HG03439 (cell line): ENCODE measurements around the gene KRTAP5-2.
"Not testable (repeated sequence)": the region's sequence is repeated elsewhere in the genome, so short reads cannot be mapped to it uniquely, and the experiment has no call there.

Source experiments
- ATAC-seq: cut with Tn5 transposase; IDR thresholded peaks from one replicate; pipeline ENCODE4 v1.9.1; 2021; ENCODE audit warnings: mild to moderate bottlenecking, moderate library complexity; ENCODE audit not compliant: unreplicated experiment

Gene KRTAP5-2

DNA sequence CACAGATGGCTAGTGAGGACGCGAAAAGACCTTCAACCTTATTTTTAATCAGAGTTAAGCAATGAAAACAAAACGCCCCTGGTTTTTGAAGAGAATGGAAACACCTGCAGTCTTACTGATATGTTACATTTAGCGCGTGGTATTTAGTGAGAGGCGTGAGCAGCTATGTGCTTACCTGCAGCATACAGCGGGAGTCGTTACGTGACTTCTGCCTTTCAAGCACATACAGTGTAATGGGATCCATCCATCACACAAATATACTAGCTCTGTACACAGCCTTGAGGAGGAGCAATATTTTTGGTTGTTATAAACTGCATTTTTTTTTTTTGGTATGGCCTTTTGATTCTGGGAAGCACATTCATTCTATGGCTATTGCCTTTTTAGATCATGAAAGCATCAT, 5.5 kb downstream of the KRTAP5-2 start:
- no peak for ATAC-seq

DNA sequence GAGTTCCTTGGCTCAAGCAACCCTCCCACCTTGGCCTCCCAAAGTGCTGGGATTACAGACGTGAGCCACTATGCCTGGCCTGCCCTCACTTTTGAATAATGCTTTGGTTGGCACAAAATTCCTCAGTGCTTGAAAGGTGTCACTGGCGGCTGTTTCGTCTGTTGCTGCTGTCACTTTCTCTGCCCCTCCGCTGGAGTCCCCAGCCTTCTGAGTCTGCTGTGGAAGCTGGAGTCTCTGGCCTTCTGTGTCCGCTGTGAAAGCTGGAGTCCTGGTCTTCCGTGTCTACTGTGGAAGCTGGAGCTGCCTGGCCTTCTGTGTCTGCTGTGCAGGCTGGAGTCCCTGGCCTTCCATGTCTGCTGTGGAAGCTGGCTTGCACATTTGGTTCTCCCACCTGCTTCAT, 8.1 kb downstream of the KRTAP5-2 start:
- ATAC-seq: no peak

- ATAC-seq: not testable (repeated sequence)
Measured at GRCh38 chr11:1589191-1589963, 8.7 kb downstream of the KRTAP5-2 start.

GRCh38 chr11:1586699-1587098, 11.4 kb downstream of the KRTAP5-2 start:
- no peak for ATAC-seq

DNA sequence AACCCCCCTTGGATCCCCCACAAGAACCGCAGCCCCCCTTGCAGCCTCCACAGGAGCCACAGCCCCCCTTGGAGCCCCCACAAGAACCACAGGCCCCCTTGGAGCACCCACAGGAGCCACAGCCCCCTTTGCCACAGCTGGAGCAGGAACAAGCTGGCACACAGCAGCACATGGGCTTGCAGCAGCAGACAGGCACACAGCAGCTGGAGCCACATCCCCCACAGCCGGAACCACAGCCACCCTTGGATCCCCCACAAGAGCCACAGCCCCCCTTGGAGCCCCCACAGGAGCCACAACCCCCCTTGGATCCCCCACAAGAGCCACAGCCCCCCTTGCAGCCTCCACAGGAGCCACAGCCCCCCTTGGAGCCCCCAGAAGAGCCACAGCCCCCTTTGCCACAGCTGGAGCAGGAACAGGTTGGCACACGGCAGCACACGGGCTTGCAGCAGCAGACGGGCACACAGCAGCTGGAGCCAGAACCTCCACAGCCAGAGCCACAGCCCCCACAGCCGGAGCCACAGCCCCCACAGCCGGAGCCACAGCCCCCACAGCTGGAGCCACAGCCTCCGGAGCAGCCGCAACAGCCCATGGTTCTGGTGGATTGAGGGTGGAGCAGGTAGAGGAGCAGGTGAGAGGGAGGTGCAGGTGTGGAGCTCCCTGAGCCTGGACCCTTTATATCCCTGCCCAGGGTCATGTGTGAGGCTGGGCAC, 13.3 kb downstream of the KRTAP5-2 start, which contains the start of gene KRTAP5-1:
TSS of gene KRTAP5-1 (minus strand) at position 623 of the 710 bp plus-strand sequence. CDS start at position 589, 34 bp downstream.
- not testable (repeated sequence) for ATAC-seq

GRCh38 chr11:1582909-1583308, 15.2 kb downstream of the KRTAP5-2 start:
- ATAC-seq: not testable (repeated sequence)

DNA sequence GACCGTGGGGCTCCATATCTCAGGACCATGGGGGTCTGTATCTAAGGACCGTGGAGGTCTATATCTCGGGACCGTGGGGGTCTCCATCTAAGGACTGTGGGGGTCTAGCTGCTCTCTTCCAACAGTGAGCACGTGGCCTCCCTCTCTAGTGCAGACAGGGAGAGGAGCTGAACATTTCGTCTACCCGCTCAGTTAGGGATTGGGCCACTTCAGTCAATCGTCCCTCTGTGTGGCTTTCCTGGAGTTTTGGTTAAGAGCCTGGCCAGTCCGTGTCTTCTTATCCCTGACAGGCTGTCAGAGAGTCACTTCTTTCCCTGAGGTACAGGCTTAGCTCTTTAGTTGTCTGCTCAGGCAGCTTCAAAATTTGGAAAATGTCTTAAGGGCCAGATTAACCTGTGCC, 16.1 kb downstream of the KRTAP5-2 start:
- ATAC-seq: no peak

DNA sequence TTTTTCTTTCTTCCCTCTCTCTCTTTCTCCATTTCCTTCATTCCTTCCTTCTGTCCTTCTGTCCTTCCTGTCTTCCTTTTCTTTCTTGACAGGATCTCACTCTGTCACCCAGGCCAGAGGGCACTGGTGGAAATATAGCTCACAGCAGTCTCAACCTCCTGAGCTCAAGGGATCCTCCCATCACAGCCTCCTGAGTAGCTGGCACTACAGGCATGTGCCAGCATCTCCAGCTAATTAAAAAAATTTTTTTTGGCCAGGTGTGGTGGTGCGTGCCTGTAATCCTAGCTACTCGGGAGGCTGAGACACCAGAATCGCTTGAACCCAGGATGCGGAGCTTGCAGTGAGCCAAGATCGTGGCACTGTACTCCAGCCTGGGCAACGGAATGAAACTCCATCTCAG, 21.3 kb downstream of the KRTAP5-2 start:
- ATAC-seq: no peak

GRCh38 chr11:1575756-1576155, 22.3 kb downstream of the KRTAP5-2 start:
- ATAC-seq: not testable (repeated sequence)

DNA sequence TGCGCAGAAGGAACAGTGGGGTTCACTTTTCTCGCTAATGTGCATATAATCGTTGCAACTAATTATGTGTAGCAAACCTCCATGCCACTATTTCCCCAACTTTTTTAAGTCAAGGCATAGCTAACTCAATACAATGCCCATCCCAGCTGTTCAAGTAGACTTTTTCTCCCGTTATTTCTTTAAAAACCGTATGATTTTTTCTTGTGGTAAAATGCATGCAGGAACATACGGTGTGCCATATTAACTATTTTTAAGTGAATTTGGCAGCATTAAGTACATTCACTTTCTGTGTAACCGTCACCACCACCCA, 23.2 kb downstream of the KRTAP5-2 start:
- no peak for ATAC-seq

DNA sequence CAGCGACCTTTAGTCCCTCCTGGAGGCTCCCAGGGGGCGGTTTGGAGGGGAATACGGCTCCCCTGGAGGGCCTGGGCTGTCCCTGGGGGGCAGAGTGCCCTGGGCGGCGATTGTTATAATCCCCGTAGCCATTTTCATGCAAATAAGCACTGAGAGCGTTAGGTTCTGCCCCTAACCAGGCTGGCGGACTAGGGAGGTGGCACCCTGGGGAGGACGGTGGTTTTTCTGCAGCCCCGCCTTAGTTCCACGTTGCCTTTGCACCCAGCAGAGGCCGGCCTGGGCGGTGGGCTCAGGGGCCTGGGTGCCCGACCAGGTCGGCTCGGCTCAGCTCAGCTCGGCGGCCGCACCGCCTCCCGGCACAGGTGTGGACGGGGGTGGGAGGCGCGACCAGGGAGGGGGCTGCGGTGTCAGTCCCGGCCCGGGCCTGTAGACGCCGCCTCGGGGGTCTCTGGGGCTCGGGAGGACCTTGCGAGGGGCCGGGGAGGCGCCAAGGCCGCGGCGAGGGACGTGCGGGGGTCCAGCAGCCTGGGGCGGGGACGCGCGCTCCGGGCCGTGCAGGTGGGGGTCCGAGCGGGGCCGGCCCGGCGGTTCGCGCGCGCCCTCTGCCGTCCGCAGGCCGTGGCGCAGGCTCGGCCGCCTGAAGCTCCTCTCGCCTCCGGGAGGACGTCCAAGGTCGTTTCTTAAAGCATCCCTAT, 23.7 kb downstream of the KRTAP5-2 start:
- peak; percentile 37 for ATAC-seq

- no peak for ATAC-seq
Measured at GRCh38 chr11:1573903-1574237, 24.2 kb downstream of the KRTAP5-2 start.

GRCh38 chr11:1573077-1573902, 24.8 kb downstream of the KRTAP5-2 start:
- no peak for ATAC-seq

GRCh38 chr11:1572197-1573076, 25.7 kb downstream of the KRTAP5-2 start, which contains the start of gene DUSP8:
DUSP8 (minus strand) TSS chr11:1572271; CDS start chr11:1565826, 6,445 bp downstream.
- ATAC-seq: no peak

GRCh38 chr11:1571760-1572196, 26.3 kb downstream of the KRTAP5-2 start:
- ATAC-seq: no peak

- no peak for ATAC-seq
Measured at GRCh38 chr11:1570896-1571759, 27.0 kb downstream of the KRTAP5-2 start.

GRCh38 chr11:1570531-1570895, 27.6 kb downstream of the KRTAP5-2 start:
- ATAC-seq: no peak

DNA sequence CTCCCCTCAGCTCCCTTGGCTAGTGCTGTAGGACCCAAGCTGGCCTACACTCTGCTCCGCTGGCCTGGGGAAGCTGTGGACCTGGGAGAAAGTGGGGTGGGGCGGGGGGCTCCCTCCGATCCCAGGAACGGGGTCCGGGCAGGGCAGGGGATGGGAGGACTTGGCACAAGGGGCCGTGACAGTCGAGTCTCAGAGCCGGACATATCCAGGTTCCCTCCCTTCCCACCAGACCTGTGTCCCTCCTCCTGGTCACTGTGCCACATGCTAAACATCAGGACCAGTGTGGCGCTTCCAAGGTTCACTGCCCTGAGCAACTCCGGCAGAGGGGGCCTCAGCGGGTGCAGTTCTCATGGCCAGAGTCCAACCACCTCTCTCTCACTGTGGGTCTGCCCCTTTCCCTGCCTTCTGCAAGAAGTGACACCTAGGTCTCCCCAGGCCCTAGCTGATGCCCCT, 28.1 kb downstream of the KRTAP5-2 start:
- ATAC-seq: no peak

DNA sequence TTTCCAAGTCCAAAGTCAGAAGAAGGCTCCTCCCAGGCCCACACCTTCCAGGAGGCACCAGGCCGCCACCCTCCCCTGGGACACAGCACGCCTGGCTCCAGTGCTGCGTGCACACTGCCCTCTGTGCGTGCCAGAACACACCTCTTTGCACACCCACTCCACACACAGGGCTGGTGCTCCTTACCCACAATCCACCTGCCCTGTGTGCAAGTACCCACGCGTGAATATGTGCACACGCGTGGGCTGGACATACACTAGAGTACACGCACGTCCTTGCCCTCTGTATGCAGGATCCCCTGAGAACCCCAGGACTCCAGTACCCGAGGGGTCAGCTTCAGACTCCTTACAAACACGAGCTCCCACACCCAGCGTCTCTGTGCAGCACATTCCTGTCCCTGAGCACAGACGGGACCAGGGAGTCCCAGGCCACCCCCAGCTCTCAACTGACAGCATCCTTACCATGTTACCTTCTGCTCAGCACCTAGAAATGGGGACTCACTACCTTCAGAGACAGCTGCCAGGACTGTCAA, 28.8 kb downstream of the KRTAP5-2 start:
- no peak for ATAC-seq
